ENCODE measurements around the gene UGT2B17. TPM values are rescaled to one million over a fixed set of nuclear protein-coding genes. Genes with fewer than 3 reads are reported as not detected.

Gene UGT2B17
- total and polyA plus RNA-seq, 10 of the 15 experiments (the other 5 are each of a cell fraction or from before 2014, with no cell fraction given) = 0.15 TPM; not detected in 9

GRCh38 chr4:68575081-68575480 is 1.0 kb downstream of the UGT2B17 start (continued):
- TF ChIP-seq ZBTB33 (IDR thresholded peaks at IDR 0.05) = no peak

- no peak overlapping the region for H3K27ac ChIP-seq (ENCODE audit: control insufficient read depth, insufficient read depth)
- H3K4me3 ChIP-seq = no peak overlapping the region
- no peaks in the 10 kb centered on the region for H4K20me1 ChIP-seq (ENCODE audit: control insufficient read depth, insufficient read depth)
- intact Hi-C loops (cut with micrococcal nuclease; ENCODE audit: unreplicated experiment) (no loop called here), in situ Hi-C loops (cut with MboI) (no loop called here)
- POLR2A ChIA-PET = no interaction called here
- no peak for FAIRE-seq
- CTCF ChIA-PET = no interaction called here
- no peaks in the 10 kb centered on the region for H3K9me3 ChIP-seq (replicated peaks; ENCODE audit: control insufficient read depth, insufficient read depth, low read length)
- no peak for DNase-seq (ENCODE audit: low read depth, low spot score)
- H3K4me1 ChIP-seq (ENCODE audit: control insufficient read depth, insufficient read depth, low read length) = no peaks in the 10 kb centered on the region
- RAD21 ChIA-PET (ENCODE audit: unreplicated experiment) = no interaction called here
- no peaks in the 10 kb centered on the region for H3K27me3 ChIP-seq (replicated peaks in 1 of 2; ENCODE audit: control insufficient read depth in 2 of 2, insufficient read depth in 2 of 2, low read length in 1 of 2)
- no peaks in the 10 kb centered on the region for H3K79me2 ChIP-seq (ENCODE audit: control insufficient read depth, insufficient read depth, low read length)
- H3K36me3 ChIP-seq (ENCODE audit: control insufficient read depth in 2 of 2, insufficient read depth in 2 of 2, low read length in 1 of 2) = no peaks in the 10 kb centered on the region
- WGBS (ENCODE audit: insufficient coverage, insufficient replicate concordance, low lambda C conversion rate, missing lambda C conversion rate) = no CpG with 5 or more reads among the region's 3 CpGs
- TF ChIP-seq HDAC6 (IDR thresholded peaks at IDR 0.05; ENCODE audit: unreplicated experiment) = no peak
- no peak for TF ChIP-seq NRF1 (conservative IDR thresholded peaks at IDR 0.05; ENCODE audit: low read depth, low read length)
- no peak for TF ChIP-seq ZBTB11 (CRISPR knock-in tag; IDR thresholded peaks at IDR 0.05)
- TF ChIP-seq PBX3 (IDR thresholded peaks at IDR 0.05; ENCODE audit: insufficient replicate concordance, low read depth, low read length) = no peak
- TF ChIP-seq SIN3A (IDR thresholded peaks at IDR 0.05; ENCODE audit: low read depth, low read length) = no peak
- no peak overlapping the region for H3K4me2 ChIP-seq (ENCODE audit: control insufficient read depth, insufficient read depth)
- no peak overlapping the region for H3K9ac ChIP-seq (ENCODE audit: control insufficient read depth, insufficient read depth, low read length)
- no TSS peak for BruUV-seq (replicated peaks)
- no peak overlapping the region for H2AFZ ChIP-seq (ENCODE audit: control insufficient read depth, low read depth, low read length)
- ATAC-seq = no peak
- SMC1A ChIA-PET (ENCODE audit: uncharacterized antibody, unreplicated experiment) = no interaction called here
These were observed 3.4 kb downstream of the UGT2B17 start for GRCh38 chr4:68572653-68573170.
